ENCODE measurements around the gene KIRREL3.

Gene KIRREL3

GRCh38 chr11:127000291-127000968, at the start of gene KIRREL3:
KIRREL3 (minus strand) TSS chr11:127000770.
- no peak for DNase-seq (ENCODE audit: low read depth, low spot score)

- no peak for DNase-seq (ENCODE audit: low read depth, low spot score)
Measured at GRCh38 chr11:127050186-127050585, 49.6 kb upstream of the KIRREL3 start.

GRCh38 chr11:127049486-127049885, 48.9 kb upstream of the KIRREL3 start:
- no peak for DNase-seq (ENCODE audit: low read depth, low spot score)

- no peak for DNase-seq (ENCODE audit: low read depth, low spot score)
Measured at GRCh38 chr11:127044535-127044934, 44.0 kb upstream of the KIRREL3 start.

GRCh38 chr11:127042445-127042844, 41.9 kb upstream of the KIRREL3 start:
- no peak for DNase-seq (ENCODE audit: low read depth, low spot score)

- DNase-seq (ENCODE audit: low read depth, low spot score), result no peak
Measured at GRCh38 chr11:127039591-127039990, 39.0 kb upstream of the KIRREL3 start.

- no peak for DNase-seq (ENCODE audit: low read depth, low spot score)
Measured at GRCh38 chr11:127037596-127037995, 37.0 kb upstream of the KIRREL3 start.

- DNase-seq (ENCODE audit: low read depth, low spot score), result no peak
Measured at GRCh38 chr11:127037001-127037400, 36.4 kb upstream of the KIRREL3 start.

- DNase-seq (ENCODE audit: low read depth, low spot score), result no peak
Measured at GRCh38 chr11:127035824-127036223, 35.3 kb upstream of the KIRREL3 start.

- DNase-seq (ENCODE audit: low read depth, low spot score), result no peak
Measured at GRCh38 chr11:127034973-127035372, 34.4 kb upstream of the KIRREL3 start.

GRCh38 chr11:127028648-127029047, 28.1 kb upstream of the KIRREL3 start:
- DNase-seq (ENCODE audit: low read depth, low spot score), result no peak

GRCh38 chr11:127027789-127028188, 27.2 kb upstream of the KIRREL3 start:
- no peak for DNase-seq (ENCODE audit: low read depth, low spot score)

- no peak for DNase-seq (ENCODE audit: low read depth, low spot score)
Measured at GRCh38 chr11:127027000-127027399, 26.4 kb upstream of the KIRREL3 start.

GRCh38 chr11:127023991-127024390, 23.4 kb upstream of the KIRREL3 start:
- no peak for DNase-seq (ENCODE audit: low read depth, low spot score)

- DNase-seq (ENCODE audit: low read depth, low spot score), result no peak
Measured at GRCh38 chr11:127018683-127019279, 18.2 kb upstream of the KIRREL3 start.

GRCh38 chr11:127017482-127017881, 16.9 kb upstream of the KIRREL3 start:
- DNase-seq (ENCODE audit: low read depth, low spot score), result no peak

- DNase-seq (ENCODE audit: low read depth, low spot score), result no peak
Measured at GRCh38 chr11:127013550-127013949, 13.0 kb upstream of the KIRREL3 start.

- no peak for DNase-seq (ENCODE audit: low read depth, low spot score)
Measured at GRCh38 chr11:127006311-127006710, 5.7 kb upstream of the KIRREL3 start.

- DNase-seq (ENCODE audit: low read depth, low spot score), result no peak
Measured at GRCh38 chr11:127003260-127003981, 2.9 kb upstream of the KIRREL3 start.

- no peak for DNase-seq (ENCODE audit: low read depth, low spot score)
Measured at GRCh38 chr11:127002669-127003259, 2.2 kb upstream of the KIRREL3 start.

GRCh38 chr11:127000981-127001380, 411 bp upstream of the KIRREL3 start:
- DNase-seq (ENCODE audit: low read depth, low spot score), result no peak

- no peak for DNase-seq (ENCODE audit: low read depth, low spot score)
Measured at GRCh38 chr11:126999366-126999765, 1.2 kb downstream of the KIRREL3 start.

All from smooth muscle cell of the brain vasculature (primary cell).